ENCODE data around the gene CSMD2.

GRCh38 chr1:33852711-33853110 lies 312.3 kb downstream of the CSMD2 start:
- TF ChIP-seq CHD2 (IDR thresholded peaks at IDR 0.05; ENCODE audit: low read length) (no peak), CTCF (IDR thresholded peaks at IDR 0.05; ENCODE audit: control extremely low read depth in 1 of 3, insufficient read depth in 1 of 3, low read depth in 1 of 3, low read length in 3 of 3) (no peak), USF2 (IDR thresholded peaks at IDR 0.05; ENCODE audit: low read length) (no peak), ATF3 (IDR thresholded peaks at IDR 0.05; ENCODE audit: insufficient read depth, low read depth, low read length) (no peak), POLR2AphosphoS5 (IDR thresholded peaks at IDR 0.05; ENCODE audit: low read depth, low read length) (no peak), ASH2L (IDR thresholded peaks at IDR 0.05; ENCODE audit: low read length) (no peak), POLR2A (IDR thresholded peaks at IDR 0.05; ENCODE audit: control extremely low read depth in 1 of 2, low read depth in 2 of 2, low read length in 2 of 2) (no peak), CREB1 (IDR thresholded peaks at IDR 0.05) (no peak)
